Kidney epithelial cell (primary cell): Measurements from ENCODE around the gene PBLD. TPM values are rescaled to one million over a fixed set of nuclear protein-coding genes. Genes with fewer than 3 reads are reported as not detected.
"Not testable (repeated sequence)": the region's sequence is repeated elsewhere in the genome, so short reads cannot be mapped to it uniquely, and the experiment has no call there.

ENCODE experiments used
- DNase-seq: peaks from one replicate; pipeline ENCODE4 v3.0.0-alpha.2; 2010; ENCODE audit warnings: low read depth
- H3K27me3 ChIP-seq: 2 replicates; pipeline ENCODE4 v1.6.0; 2011; ENCODE audit warnings: low read length; ENCODE audit not compliant: control insufficient read depth, insufficient read depth
- H3K36me3 ChIP-seq: 2 replicates; pipeline ENCODE4 v1.5.1; 2011; ENCODE audit warnings: low read length; ENCODE audit not compliant: control insufficient read depth, insufficient read depth
- H3K4me3 ChIP-seq: 2 replicates; pipeline ENCODE4 v1.5.1; 2011; ENCODE audit warnings: low read depth, mild to moderate bottlenecking, control low read depth, low read length
- CTCF ChIP-seq: IDR thresholded peaks from 2 replicates; pipeline ENCODE4 v1.5.1; 2011; ENCODE audit warnings: mild to moderate bottlenecking, moderate library complexity, low read length, control low read depth, inconsistent platforms; ENCODE audit not compliant: insufficient read depth, poor library complexity, severe bottlenecking
- total RNA-seq: library from RNA; depleted of rRNA; stranded (reverse); fragments of >200 nt; gene quantifications from 2 replicates; pipeline ENCODE4 v1.2.3, GENCODE V29; 2015

PBLD gene
- total RNA-seq, 1 donor from 2014 or later = 4.5 TPM

GRCh38 chr10:68327889-68328786 lies 4.6 kb downstream of the PBLD start:
- Histone ChIP-seq H3K4me3 (no peak overlapping the region), H3K27me3 (no peaks in the 10 kb centered on the region), H3K36me3 (no peaks in the 10 kb centered on the region)
- TF ChIP-seq CTCF = no peak
- no peak for DNase-seq

- H3K27me3 ChIP-seq, H3K36me3 ChIP-seq, H3K4me3 ChIP-seq, DNase-seq: not testable (repeated sequence)
These were observed 8.3 kb downstream of the PBLD start for GRCh38 chr10:68324396-68324795.

DNA sequence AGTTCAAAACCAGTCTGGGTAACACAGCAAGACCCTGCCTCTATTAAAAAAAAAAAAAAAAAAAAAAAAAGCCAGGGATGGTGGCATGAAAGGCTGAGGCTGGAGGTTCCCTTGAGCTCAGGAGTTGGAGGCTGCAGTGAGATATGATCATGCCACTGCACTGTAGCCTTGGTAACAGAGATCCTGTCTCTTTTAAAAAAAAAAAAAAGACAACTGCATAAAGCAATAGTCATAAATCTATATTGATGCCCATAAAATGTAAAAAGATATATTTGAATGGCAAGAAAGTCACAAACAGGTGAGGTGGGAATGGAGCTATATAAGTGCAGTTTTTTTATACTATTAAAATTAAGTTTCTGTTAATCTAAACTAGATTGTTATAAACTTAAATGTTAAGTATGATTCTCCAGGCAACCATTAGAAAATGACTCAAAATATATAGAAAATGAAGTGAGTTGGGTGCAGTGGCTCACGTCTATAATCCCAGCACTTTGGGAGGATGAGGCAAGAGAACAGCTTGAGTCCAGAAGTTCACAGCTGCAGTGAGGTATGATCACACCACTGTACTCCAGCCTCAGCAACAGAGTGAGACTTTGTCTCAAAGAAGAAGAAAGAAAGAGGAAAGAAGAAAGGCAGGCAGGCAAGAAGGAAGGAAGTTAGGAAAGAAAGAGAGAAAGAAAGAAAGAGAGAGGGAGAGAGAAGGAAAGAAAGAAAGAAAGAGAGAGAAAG lies 14.2 kb downstream of the PBLD start:
- TF ChIP-seq CTCF = no peak
- H3K4me3 ChIP-seq = no peak overlapping the region

GRCh38 chr10:68315582-68315981 lies 17.1 kb downstream of the PBLD start:
- DNase-seq = no peak
- Histone ChIP-seq H3K4me3 (no peak overlapping the region), H3K36me3 (no peaks in the 10 kb centered on the region), H3K27me3 (no peaks in the 10 kb centered on the region)
- no peak for TF ChIP-seq CTCF

More for the DNA sequence above, 14.2 kb downstream of the PBLD start:
- H3K27me3 ChIP-seq = no peaks in the 10 kb centered on the region
- DNase-seq = no peak
- no peaks in the 10 kb centered on the region for H3K36me3 ChIP-seq

DNA sequence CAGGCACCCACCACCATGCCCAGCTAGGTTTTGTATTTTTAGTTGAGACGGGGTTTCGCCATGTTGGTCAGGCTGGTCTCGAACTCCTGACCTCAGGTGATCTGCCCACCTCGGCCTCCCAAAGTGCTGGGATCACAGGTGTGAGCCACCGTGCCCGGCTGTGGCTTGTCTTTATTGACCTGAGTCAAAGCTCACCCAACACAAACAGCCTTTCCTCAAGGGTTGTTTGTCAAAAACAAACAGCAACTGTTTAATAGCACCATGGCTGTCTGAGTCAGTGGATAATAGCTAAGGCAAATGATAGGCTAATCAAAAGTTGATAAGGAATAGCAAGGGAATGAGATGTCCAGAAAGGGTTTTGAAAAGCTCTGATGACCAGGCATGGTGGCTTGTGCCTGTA lies 17.8 kb downstream of the PBLD start:
- DNase-seq, H3K36me3 ChIP-seq, H3K27me3 ChIP-seq, H3K4me3 ChIP-seq: not testable (repeated sequence)

DNA sequence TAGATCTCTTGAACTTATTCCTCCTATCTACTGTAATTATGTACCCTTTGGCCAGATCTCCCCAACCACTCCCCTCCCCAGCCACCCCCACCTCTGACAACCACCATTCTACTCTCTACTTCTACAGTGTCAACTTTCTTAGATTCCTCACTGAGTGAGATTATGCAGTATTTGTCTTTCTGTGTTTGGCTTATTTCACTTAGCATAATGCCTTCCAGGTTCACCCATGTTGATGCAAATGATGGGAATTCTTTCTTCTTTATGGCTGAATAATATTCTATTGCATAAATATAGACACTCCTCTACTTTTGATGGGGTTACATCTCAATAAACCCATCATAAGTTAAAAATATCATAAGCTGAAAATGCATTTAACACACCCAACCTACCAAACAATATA lies 22.2 kb downstream of the PBLD start:
- H3K36me3 ChIP-seq = no peaks in the 10 kb centered on the region
- H3K27me3 ChIP-seq = no peaks in the 10 kb centered on the region
- no peak for TF ChIP-seq CTCF
- no peak overlapping the region for H3K4me3 ChIP-seq
- no peak for DNase-seq
